Duodenal mucosa (tissue), 2 donors: ENCODE measurements around the gene USHBP1.

Experiments used
- H3K27ac ChIP-seq: one replicate; pipeline ENCODE4 v1.7.0; 2013; ENCODE audit warnings: low read depth, low read length
- H3K27me3 ChIP-seq, 2 donors: one replicate each; pipeline ENCODE4 v1.7.0; 2013; ENCODE audit warnings: low read length in 2 of 2, control low read depth in 1 of 2; ENCODE audit not compliant: insufficient read depth in 2 of 2, control insufficient read depth in 1 of 2
- H3K36me3 ChIP-seq, 2 donors: one replicate each; pipeline ENCODE4 v1.7.0; 2013; ENCODE audit warnings: low read length in 2 of 2, control low read depth in 1 of 2; ENCODE audit not compliant: insufficient read depth in 2 of 2, control insufficient read depth in 1 of 2
- H3K4me1 ChIP-seq, 2 donors: one replicate each; pipeline ENCODE4 v1.7.0; 2013; ENCODE audit warnings: low read length in 2 of 2, control low read depth in 1 of 2; ENCODE audit not compliant: insufficient read depth in 2 of 2, control insufficient read depth in 1 of 2
- H3K4me3 ChIP-seq, 2 donors: one replicate each; pipeline ENCODE4 v1.7.0; 2013; ENCODE audit warnings: low read length in 2 of 2, low read depth in 1 of 2
- H3K9ac ChIP-seq, 2 donors: one replicate each; pipeline ENCODE4 v1.7.0; 2013; ENCODE audit warnings: low read length in 2 of 2, low read depth in 1 of 2
- H3K9me3 ChIP-seq, 2 donors: one replicate each; pipeline ENCODE4 v1.7.0; 2013; ENCODE audit warnings: low read length in 2 of 2, control low read depth in 1 of 2; ENCODE audit not compliant: control insufficient read depth in 1 of 2

The USHBP1 gene

DNA sequence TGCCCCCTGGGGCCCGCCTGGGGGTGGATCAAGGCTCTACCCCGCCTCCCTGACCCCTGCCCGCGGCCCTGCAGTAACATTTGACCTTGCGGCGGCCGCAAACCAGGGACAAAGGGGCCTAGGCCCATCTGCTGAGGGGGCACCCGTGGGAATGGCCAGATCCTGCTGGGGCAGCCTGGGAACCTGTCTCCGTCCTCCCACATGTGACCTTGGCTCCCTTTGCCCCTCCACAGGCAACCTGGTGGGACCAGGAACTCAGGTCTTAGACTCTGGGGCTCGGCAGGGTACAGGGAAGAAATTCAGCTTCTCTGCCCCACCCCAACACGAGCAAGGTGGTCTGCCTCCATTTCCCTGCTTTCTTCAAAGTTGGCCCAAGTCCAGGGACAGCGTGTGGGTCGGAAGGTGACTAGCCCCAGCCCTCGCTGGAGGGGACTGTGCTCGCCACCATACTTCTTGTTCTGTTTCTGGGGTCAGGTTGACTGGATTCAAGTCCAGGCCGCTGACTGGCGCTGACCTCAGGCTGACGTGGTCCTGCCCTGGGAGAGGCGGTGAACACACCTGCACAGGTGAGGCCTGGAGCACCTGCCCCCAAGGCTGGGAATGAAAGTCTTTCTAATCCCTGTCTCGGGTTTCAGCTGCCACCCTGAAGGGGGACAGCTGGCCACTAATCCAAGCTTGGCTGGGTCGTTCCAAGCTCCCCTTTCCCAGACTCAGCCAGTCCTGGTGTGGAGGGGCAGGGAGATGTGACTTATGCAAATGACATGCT, 16.4 kb downstream of the USHBP1 start:
- Histone ChIP-seq H3K27me3 (no peaks in the 10 kb centered on the region), H3K4me3 (no peak overlapping the region), H3K9ac (peak overlapping the region in 1 of 2 donors; percentile 39), H3K4me1 (peaks cover 24 to 42% of the 10 kb centered on the region in 2 donors), H3K9me3 (no peaks in the 10 kb centered on the region), H3K27ac (peak overlapping the region; percentile 54), H3K36me3 (no peaks in the 10 kb centered on the region)

GRCh38 chr19:17246681-17247425, 17.7 kb downstream of the USHBP1 start:
- H3K27ac ChIP-seq: peak overlapping the region; percentile 82
- H3K36me3 ChIP-seq: no peaks in the 10 kb centered on the region
- peaks cover 35 to 53% of the 10 kb centered on the region in 2 donors for H3K4me1 ChIP-seq
- H3K27me3 ChIP-seq: no peaks in the 10 kb centered on the region
- H3K4me3 ChIP-seq: peak overlapping the region; percentile 61 to 64
- no peaks in the 10 kb centered on the region for H3K9me3 ChIP-seq
- H3K9ac ChIP-seq: peak overlapping the region; percentile 43 to 68

- no peaks in the 10 kb centered on the region for H3K27me3 ChIP-seq
Measured at GRCh38 chr19:17245535-17245984, 19.0 kb downstream of the USHBP1 start, which contains the start of gene NR2F6. Gene NR2F6 (minus strand): TSS chr19:17245919. CDS start chr19:17245220, 699 bp downstream.

DNA sequence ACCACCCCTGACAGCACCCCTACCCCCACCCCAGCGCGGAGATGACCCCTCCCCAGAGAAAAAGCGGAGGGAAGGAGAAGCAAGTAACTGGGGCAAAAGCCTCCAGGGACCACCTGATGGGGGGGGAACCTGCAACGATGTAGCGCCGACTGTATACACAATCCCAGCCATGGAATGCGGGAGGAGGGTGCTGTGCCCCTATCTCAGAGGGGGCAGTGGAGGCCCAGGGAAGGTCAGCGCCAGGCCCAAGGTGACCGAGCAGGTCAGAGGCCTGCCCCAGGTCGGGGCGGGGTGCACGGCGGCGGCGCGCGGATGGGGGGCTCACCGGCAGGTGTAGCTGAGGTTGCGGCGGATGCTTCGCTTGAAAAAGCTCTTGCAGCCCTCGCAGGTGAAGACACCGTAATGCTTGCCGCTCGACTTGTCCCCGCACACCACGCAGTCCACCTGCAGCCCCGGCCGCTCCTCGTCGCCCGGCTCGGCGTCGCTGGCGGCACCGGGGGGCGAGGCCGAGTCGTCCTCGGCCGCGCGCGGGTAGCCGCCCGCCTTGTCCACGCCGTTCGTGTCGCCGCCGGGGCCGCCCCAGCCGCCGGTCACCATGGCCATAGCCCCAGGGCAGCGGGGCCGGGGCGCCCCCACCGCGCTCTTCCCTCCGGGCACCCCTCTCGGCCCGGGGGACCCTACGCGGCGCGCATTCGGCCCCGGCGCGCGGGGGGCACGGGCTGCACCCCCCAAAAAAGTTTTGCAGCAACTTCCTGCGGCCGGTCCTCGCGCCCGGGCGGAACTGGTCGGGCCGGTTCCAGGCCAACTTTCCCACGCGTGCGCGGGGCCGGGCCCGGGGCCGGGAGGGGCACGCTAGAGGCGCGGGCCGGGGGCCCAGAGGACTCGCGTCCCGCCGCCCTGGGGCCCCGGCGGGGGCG, 19.7 kb downstream of the USHBP1 start:
- Histone ChIP-seq H3K9me3 (no peaks in the 10 kb centered on the region), H3K9ac (peak overlapping the region; percentile 70 to 89), H3K4me1 (peaks cover 48 to 66% of the 10 kb centered on the region in 2 donors), H3K27me3 (no peaks in the 10 kb centered on the region), H3K36me3 (peaks cover 0 to 5% of the 10 kb centered on the region in 2 donors), H3K4me3 (peak overlapping the region; percentile 89), H3K27ac (peak overlapping the region; percentile 70)

More at GRCh38 chr19:17245535-17245984, 19.0 kb downstream of the USHBP1 start, which contains the start of gene NR2F6:
- H3K9ac ChIP-seq: peak within 1 kb of the TSS; percentile 70 to 89
- peaks cover 41 to 61% of the 10 kb centered on the region in 2 donors for H3K4me1 ChIP-seq
- peak within 1 kb of the TSS; percentile 82 for H3K27ac ChIP-seq
- peak within 1 kb of the TSS; percentile 89 for H3K4me3 ChIP-seq
- peaks cover 0 to 1% of the 10 kb centered on the region in 2 donors for H3K36me3 ChIP-seq
- no peaks in the 10 kb centered on the region for H3K9me3 ChIP-seq

- Histone ChIP-seq H3K4me3 (peak overlapping the region; percentile 89), H3K36me3 (peaks cover 0 to 5% of the 10 kb centered on the region in 2 donors), H3K27ac (peak overlapping the region; percentile 70), H3K27me3 (no peaks in the 10 kb centered on the region), H3K9ac (peak overlapping the region; percentile 74 to 89), H3K9me3 (no peaks in the 10 kb centered on the region), H3K4me1 (peaks cover 49 to 64% of the 10 kb centered on the region in 2 donors)
Measured at GRCh38 chr19:17243830-17244617, 20.5 kb downstream of the USHBP1 start.

GRCh38 chr19:17243211-17243829, 21.2 kb downstream of the USHBP1 start:
- Histone ChIP-seq H3K4me3 (peak overlapping the region; percentile 89), H3K27ac (peak overlapping the region; percentile 70), H3K9ac (peak overlapping the region; percentile 74 to 89), H3K9me3 (no peaks in the 10 kb centered on the region), H3K4me1 (peaks cover 46 to 59% of the 10 kb centered on the region in 2 donors), H3K27me3 (no peaks in the 10 kb centered on the region), H3K36me3 (peaks cover 1 to 9% of the 10 kb centered on the region in 2 donors)

DNA sequence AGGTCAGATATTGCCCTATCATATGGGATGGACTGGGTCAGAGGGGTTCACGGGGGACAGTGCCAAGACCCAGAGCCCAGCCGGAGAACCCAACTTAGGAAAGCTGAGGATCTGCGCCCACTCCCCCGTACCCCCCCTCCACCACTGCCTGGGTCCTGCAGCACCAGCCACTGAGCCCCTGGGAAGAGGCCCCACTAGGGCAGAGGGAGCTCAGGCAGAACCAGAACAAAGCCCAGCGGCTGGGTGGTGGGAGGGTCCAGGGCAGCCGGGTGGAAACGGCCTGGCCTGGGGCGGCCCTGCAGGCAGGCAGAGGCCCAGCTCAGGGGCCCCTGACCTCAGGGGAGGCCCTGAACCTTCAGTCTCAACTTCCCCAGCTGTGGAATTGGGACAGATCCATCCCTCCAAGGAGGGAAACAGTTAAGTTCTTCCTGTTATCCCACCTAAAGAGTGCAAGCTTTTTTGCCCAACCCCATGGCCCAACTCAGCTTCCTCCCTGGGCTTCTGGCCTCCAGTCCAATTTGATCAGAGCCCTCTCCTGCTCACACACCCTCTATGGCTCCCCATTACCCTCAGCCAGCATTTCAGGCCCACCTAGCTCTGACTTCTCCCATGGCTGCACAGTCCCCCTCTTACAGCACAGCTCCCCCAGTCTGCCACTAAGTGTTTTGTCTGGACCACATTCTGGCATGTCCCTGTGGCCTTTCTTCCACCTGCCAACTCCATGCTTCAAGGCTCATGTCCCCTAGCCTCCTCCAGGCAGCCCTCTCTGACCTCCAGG, 21.9 kb downstream of the USHBP1 start:
- H3K27ac ChIP-seq: no peak overlapping the region
- peak overlapping the region; percentile 89 for H3K4me3 ChIP-seq
- peak overlapping the region; percentile 74 to 89 for H3K9ac ChIP-seq
- H3K36me3 ChIP-seq: peaks cover 7 to 16% of the 10 kb centered on the region in 2 donors
- H3K9me3 ChIP-seq: no peaks in the 10 kb centered on the region
- no peaks in the 10 kb centered on the region for H3K27me3 ChIP-seq
- H3K4me1 ChIP-seq: peaks cover 46 to 52% of the 10 kb centered on the region in 2 donors

DNA sequence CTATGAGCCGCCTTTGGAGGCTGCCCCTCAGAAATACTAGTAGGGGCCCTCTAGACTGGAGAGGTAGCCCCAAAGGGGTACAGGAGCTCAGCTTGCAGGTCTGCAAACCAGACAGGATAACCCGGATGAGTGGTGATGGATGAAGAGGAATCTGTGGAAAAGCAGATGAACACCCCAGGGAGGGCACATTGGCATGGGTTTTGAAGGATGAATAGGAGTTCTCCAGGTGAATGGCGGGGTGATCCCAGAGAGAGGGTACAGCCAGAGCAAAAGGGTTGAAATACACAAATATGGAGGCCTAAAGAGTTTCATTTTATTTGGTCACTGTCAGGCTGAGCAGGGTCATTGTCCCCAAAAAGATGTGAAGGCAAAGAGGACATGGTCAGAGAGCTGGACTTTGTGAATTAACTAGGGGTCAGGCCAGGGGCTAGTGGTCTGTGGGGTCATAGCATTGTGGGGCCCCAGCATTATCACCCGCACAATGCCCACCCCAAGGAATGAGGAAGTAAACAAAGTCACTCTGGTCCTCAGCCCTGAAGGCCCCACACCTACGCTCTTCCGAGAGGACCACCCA, 23.6 kb downstream of the USHBP1 start:
- Histone ChIP-seq H3K36me3 (peaks cover 7 to 17% of the 10 kb centered on the region in 2 donors), H3K9ac (peak overlapping the region; percentile 43 to 48), H3K4me3 (peak overlapping the region in 1 of 2 donors; percentile 29), H3K4me1 (peaks cover 43 to 48% of the 10 kb centered on the region in 2 donors), H3K27ac (peak overlapping the region; percentile 10), H3K9me3 (no peaks in the 10 kb centered on the region), H3K27me3 (no peaks in the 10 kb centered on the region)
